Activated B cell treated with CpG ODN at 0.5 μM for 24 hours (primary cell): ENCODE measurements around the gene MTUS2. TPM values are rescaled to one million over a fixed set of nuclear protein-coding genes. Genes with fewer than 3 reads are reported as not detected.
A peak's percentile ranks its signal among the peaks of the same experiment; 100 is the strongest.

Experiments
- ATAC-seq: fragments of 200-7000 bp; cut with Tn5 transposase; one replicate; pipeline ENCODE4 v1.10.0; 2021; ENCODE audit warnings: low read depth, mild to moderate bottlenecking, moderate library complexity
- CTCF ChIA-PET: fragments of 350-600 bp; sonication (Branson Sonifier 250); formaldehyde crosslinking; loops from one replicate; lab custom pipeline; 2021; ENCODE audit warnings: antibody characterized with exemption; lab: Charles Lee
- POLR2A ChIA-PET: fragments of 350-600 bp; sonication (Branson Sonifier 250); formaldehyde crosslinking; loops from one replicate; lab custom pipeline; 2021; ENCODE audit warnings: antibody characterized with exemption; lab: Charles Lee
- DNase-seq: peaks from one replicate; pipeline ENCODE4 v3.0.0; 2022
- H3K27ac Mint-ChIP-seq: one replicate; pipeline ENCODE4 v1.8.0; 2020; ENCODE audit warnings: mixed read lengths
- H3K27me3 Mint-ChIP-seq: one replicate; pipeline ENCODE4 v1.8.0; 2021; ENCODE audit warnings: mixed read lengths
- H3K36me3 Mint-ChIP-seq: one replicate; pipeline ENCODE4 v1.8.0; 2021; ENCODE audit warnings: low read depth, mixed read lengths
- H3K4me1 Mint-ChIP-seq: one replicate; pipeline ENCODE4 v1.8.0; 2021; ENCODE audit warnings: mixed read lengths
- H3K4me3 Mint-ChIP-seq: one replicate; pipeline ENCODE4 v1.8.0; 2020; ENCODE audit warnings: mild to moderate bottlenecking, mixed read lengths
- H3K9me3 Mint-ChIP-seq: one replicate; pipeline ENCODE4 v1.8.0; 2020; ENCODE audit warnings: mixed read lengths
- CTCF ChIP-seq: fragments of 200-600 bp; IDR thresholded peaks from one replicate; pipeline ENCODE4 v1.8.0; 2022; ENCODE audit warnings: antibody characterized with exemption, mild to moderate bottlenecking
- intact Hi-C: fragments of 100-400 bp; cut with micrococcal nuclease; formaldehyde crosslinking; loops from one replicate; pipeline ENCODE4 v1.15.1; 2024
- total RNA-seq: library from RNA; stranded (reverse); gene quantifications from 2 replicates; pipeline ENCODE4 v1.2.3, GENCODE V29; 2022

MTUS2 gene
- total RNA-seq, 1 donor from 2014 or later, result not detected

- no peak overlapping the region for H3K4me3 Mint-ChIP-seq
- peak overlapping the region; percentile 3 for H3K27ac Mint-ChIP-seq
- POLR2A ChIA-PET, result no interaction called here
These were observed 261.7 kb downstream of the MTUS2 start for GRCh38 chr13:29081697-29082440.

GRCh38 chr13:29099781-29100406, 279.8 kb downstream of the MTUS2 start:
- ChIA-PET CTCF (no interaction called here), POLR2A (no interaction called here)
- Mint-ChIP-seq H3K27me3 (peaks cover 31% of the 10 kb centered on the region), H3K36me3 (no peaks in the 10 kb centered on the region), H3K27ac (no peak overlapping the region), H3K9me3 (no peaks in the 10 kb centered on the region), H3K4me1 (no peaks in the 10 kb centered on the region), H3K4me3 (no peak overlapping the region)
- no peak for ATAC-seq
- TF ChIP-seq CTCF, result no peak
- intact Hi-C loops, result no loop called here
- DNase-seq, result no peak

More at GRCh38 chr13:29081697-29082440, 261.7 kb downstream of the MTUS2 start:
- ATAC-seq, result no peak
- Mint-ChIP-seq H3K9me3 (peaks cover 5% of the 10 kb centered on the region), H3K4me1 (peaks cover 21% of the 10 kb centered on the region), H3K36me3 (no peaks in the 10 kb centered on the region), H3K27me3 (peaks cover 2% of the 10 kb centered on the region)
- intact Hi-C loops, result loop anchor here (1.0 to 5.0 kb wide), 2 partner anchors 185 to 281 kb away; no protein-coding TSS in a partner anchor
- no peak for DNase-seq
- no peak for TF ChIP-seq CTCF
- CTCF ChIA-PET, result interaction anchor here (0.7 to 2.6 kb wide), 2 partner anchors 279 to 281 kb away, joined by 4 to 8 read pairs; no protein-coding TSS in a partner anchor

- H3K9me3 Mint-ChIP-seq, result no peaks in the 10 kb centered on the region
- H3K4me3 Mint-ChIP-seq, result no peak overlapping the region
- peaks cover 33% of the 10 kb centered on the region for H3K27me3 Mint-ChIP-seq
- ATAC-seq (no peak), DNase-seq (no peak)
- ChIA-PET CTCF (no interaction called here), POLR2A (no interaction called here)
- no peaks in the 10 kb centered on the region for H3K36me3 Mint-ChIP-seq
- TF ChIP-seq CTCF, result no peak
- intact Hi-C loops, result no loop called here
- no peaks in the 10 kb centered on the region for H3K4me1 Mint-ChIP-seq
- H3K27ac Mint-ChIP-seq, result no peak overlapping the region
These were observed 280.6 kb downstream of the MTUS2 start for GRCh38 chr13:29100758-29101157.

GRCh38 chr13:29101409-29101808, 281.3 kb downstream of the MTUS2 start:
- Mint-ChIP-seq H3K36me3 (no peaks in the 10 kb centered on the region), H3K27ac (no peak overlapping the region), H3K4me1 (no peaks in the 10 kb centered on the region), H3K9me3 (no peaks in the 10 kb centered on the region), H3K4me3 (no peak overlapping the region), H3K27me3 (peaks cover 30% of the 10 kb centered on the region)
- no peak for DNase-seq
- no peak for TF ChIP-seq CTCF
- ATAC-seq, result no peak
- ChIA-PET CTCF (no interaction called here), POLR2A (no interaction called here)
- intact Hi-C loops, result no loop called here

- H3K27me3 Mint-ChIP-seq, result peaks cover 32% of the 10 kb centered on the region
- ATAC-seq, result no peak
- intact Hi-C loops, result no loop called here
- H3K4me1 Mint-ChIP-seq, result no peaks in the 10 kb centered on the region
- POLR2A ChIA-PET, result no interaction called here
- DNase-seq, result no peak
- H3K9me3 Mint-ChIP-seq, result no peaks in the 10 kb centered on the region
- CTCF ChIA-PET, result no interaction called here
- no peak overlapping the region for H3K27ac Mint-ChIP-seq
- H3K4me3 Mint-ChIP-seq, result no peak overlapping the region
- no peak for TF ChIP-seq CTCF
- H3K36me3 Mint-ChIP-seq, result no peaks in the 10 kb centered on the region
These were observed 281.8 kb downstream of the MTUS2 start for GRCh38 chr13:29101905-29102304.
